Measurements from ENCODE around the gene BFSP2.
"Not testable (repeated sequence)": the region's sequence is repeated elsewhere in the genome, so short reads cannot be mapped to it uniquely, and the experiment has no call there.

BFSP2 gene

DNA sequence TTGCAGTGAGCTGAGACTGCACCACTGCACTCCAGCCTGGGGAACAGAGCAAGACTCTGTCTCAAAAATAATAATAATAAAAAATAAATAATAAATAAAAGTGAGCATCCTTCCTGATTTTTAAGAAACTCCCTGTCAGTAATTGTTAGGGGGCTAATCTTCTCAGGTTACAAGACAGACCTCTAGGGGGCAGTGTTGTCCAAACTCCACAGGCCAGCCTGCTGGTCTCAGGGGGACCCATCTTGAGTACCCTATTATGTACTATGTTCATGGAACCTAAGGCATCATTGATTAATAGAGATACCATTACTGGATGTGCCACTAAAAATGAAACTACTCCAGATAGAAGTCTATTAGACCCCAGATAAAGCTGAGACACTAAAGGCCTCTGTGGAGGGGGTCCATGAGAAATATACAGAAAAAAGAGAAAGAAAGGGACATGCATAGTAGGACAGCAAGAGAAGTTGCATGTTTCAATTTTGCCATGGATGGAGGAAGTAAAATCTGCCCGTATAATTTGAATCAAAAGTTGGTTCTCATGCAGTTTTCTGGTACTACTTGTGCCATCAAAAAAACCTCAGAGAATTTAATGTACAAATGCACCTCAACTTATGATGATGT lies 88.2 kb downstream of the BFSP2 start:
- no peak for DNase-seq

GRCh38 chr3:133488785-133489367 lies 89.0 kb downstream of the BFSP2 start:
- DNase-seq = no peak

DNA sequence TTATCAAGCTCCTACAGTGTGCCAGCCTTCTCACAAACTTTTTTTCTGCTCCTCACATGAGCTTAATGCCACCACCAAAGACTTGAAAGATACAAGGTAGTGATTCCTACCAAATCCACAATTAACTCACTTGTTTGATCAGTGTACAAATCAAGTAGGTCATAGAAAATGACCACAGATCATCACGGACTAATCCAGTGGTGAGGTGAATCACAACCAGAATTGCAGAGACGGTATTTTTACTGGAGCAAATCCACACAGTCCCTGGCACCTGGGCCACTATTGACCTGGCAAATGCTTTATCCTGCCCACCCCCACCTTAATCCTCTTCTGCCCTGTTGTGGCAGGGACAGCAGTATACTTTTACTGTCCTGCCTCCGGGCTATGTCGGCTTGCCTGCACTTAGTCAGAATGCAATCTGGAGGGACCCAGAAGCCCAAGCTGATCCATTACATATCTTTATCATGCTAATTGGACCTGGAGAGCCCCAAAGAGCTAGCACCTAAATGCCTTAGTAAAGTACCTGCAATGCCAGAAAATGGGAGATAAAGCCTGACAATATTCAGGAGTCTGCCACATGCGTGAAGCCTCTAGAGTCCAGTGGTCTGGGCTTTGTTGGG lies 89.7 kb downstream of the BFSP2 start:
- no peak for DNase-seq

DNA sequence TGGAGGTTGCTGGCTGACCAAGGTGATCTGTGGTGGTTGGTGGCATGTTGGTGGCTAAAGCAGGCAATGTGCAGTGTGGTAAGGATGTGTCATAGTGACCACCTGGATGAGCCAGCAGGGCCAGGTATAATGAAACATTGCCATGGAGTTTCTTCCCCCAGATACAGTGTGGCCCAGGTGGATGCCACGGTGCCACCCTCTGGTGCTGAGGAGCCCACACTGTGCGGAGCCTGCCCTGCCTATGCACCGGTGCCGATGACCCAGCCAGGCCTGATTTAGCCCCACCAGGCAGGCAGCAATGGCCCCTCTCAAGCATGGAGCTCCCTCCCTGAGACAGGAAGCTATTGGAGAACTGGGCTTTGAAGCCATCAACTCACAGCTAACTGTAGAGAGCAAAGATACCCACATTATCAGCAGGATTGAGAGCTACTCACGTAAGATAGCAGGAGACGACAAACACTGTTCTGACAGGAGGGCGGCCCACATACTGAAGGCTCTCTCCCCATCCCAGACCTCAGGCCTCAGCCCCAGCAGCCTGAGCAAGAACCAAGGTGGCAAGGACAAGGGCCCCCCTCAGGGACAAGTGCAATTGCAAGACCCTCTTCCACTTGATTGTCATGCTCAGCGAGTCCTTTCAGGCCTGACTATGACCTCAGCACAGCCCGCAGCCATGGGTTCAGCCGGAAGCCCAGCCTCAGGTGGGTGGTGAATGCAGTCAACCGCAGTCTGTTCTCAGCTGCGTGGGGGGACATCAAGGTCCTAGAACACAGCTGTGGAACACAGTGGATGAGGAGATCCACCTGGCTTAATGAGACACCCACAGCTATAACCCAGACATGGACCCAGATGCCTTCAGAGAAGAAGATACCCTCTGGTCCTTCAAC lies 90.9 kb downstream of the BFSP2 start:
- DNase-seq = no peak

DNA sequence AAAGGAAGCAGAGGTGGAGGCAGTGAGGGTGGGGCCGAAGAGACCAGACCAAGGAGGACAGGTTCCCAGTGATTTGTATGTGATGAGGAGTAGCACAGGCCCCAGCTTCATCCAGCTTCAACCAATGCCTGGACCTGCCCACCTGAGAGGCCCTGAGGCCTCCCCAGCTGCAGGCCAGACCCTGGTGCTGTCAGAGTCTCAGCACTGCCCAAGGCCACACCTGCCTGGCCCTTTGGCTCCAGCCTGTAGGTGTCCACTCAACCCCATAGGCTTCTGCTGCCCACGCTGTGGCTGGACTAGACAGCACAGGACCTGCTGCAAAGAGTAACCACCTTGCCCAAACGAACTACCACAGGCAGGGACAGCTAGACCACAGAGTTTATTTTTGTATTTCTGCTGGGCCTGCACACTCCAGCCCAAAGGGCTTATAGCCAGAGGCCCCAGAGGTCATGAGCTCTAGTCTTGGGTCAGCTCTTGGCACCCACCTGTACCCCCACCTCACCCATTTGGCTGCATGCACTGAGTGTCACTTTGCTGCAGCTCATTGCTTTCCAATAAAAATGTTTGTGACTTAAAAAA lies 91.7 kb downstream of the BFSP2 start:
- DNase-seq = no peak

DNA sequence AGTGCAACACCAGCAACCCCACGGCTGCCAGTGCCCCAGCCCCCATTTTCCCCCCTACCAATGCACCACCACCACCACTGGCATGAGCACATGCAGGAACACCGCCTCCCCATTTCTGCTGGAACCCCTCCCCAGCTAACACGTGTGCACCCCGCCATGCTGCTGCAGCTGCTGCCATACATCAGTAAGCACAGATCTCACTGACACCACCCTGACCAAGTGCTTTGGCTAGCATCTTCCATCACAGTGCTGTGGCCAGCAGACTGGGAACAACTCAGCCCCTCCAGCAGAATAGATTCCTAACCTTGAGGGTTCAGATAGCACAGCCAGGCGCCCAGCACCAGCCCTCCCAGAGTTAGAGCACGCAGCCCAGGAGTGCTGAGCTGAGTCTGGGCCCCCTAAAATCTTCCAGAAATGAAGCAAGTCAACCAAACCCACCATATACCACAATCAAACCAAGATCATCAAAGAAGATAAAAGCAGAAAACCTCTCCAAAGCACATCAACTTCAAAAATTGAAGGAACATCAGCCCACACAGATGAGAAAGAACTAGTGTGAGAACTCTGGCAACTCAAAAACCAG lies 92.4 kb downstream of the BFSP2 start:
- DNase-seq = no peak

DNA sequence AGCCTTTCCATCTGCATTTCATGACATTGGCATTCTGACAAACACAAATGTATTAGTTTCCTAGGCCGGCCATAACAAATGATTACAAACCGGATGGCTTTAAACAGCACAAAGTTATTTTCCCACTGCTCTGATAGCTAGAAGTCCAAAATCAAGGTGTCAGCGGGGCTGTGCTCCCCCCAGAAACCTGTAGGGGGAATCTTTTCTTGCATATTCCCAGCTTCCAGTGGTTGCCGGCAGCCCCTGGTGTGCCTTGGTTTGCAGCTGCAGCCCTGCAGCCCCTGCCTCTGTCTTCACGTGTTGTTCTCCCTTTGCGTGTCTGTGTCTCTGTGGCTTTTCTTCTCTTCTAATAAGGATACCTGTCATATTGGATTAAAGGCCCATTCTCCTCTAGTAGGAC lies 94.6 kb downstream of the BFSP2 start:
- no peak for DNase-seq

DNA sequence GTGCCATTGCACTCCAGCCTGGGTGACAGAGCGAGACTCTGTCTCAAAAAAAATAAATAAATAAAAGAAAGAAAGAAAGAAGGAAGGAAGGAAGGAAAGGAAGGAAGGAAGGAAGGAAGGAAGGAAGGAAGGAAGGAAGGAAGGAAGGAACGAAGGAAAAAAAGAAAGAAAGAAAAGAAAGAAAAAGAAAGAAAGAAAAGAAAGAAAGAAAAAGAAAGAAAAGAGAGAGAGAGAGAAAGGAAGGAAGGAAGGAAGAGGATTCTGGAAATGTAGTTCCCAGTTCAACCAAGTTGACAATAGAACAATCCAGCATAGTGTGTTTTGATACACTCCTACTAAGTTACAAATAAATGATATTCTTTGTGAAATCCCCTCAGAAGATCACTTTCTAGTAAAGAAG lies 102.7 kb downstream of the BFSP2 start:
- not testable (repeated sequence) for DNase-seq

- no peak for DNase-seq
These were observed 103.6 kb downstream of the BFSP2 start for GRCh38 chr3:133503409-133503808.

GRCh38 chr3:133504736-133505135 lies 104.9 kb downstream of the BFSP2 start:
- DNase-seq = no peak

DNA sequence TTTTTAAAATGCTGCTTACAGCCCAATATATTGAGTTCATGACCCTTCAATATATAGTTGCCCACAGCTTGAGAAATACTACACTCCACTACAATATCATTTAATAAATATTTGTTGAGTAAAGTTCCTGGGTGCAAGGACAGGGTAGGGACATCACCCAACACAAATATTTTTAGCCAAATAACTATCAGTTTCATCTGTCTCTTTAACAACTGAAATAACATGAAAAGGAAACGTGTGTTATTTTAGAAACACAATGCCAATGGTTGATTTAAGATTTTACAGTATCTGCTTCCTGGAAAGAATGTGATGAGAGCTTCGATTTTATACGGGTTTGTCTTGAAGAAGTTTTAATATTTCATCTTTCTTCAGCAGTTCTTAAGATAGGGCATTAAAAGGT lies 106.0 kb downstream of the BFSP2 start:
- no peak for DNase-seq

- DNase-seq = no peak
These were observed 106.5 kb downstream of the BFSP2 start for GRCh38 chr3:133506215-133506901.

- DNase-seq = no peak
These were observed 109.6 kb downstream of the BFSP2 start for GRCh38 chr3:133509488-133509887.

- no peak for DNase-seq
These were observed 112.7 kb downstream of the BFSP2 start for GRCh38 chr3:133512416-133513089.

- no peak for DNase-seq
These were observed 114.6 kb downstream of the BFSP2 start for GRCh38 chr3:133514418-133514817.

- DNase-seq = no peak
These were observed 115.3 kb downstream of the BFSP2 start for GRCh38 chr3:133515127-133515526.

DNA sequence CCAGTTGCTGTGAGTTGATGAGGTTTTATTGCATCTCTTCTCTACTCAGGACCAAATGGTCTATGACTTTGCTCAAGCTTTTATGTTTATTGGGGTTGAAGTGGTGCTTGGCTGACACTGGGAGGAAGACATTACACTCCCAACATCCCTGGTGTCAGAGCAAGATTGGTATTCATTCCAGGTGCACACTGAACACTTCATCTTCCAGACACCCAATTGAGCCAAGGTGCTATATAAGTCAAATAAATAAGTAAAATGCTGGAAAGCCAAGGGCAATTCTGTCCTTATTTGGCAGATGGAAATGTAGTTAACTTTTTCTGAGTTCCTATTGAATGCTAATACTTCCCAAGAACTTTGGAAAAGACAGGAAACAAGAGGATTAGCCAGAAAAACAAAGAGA lies 120.4 kb downstream of the BFSP2 start:
- DNase-seq = no peak

DNA sequence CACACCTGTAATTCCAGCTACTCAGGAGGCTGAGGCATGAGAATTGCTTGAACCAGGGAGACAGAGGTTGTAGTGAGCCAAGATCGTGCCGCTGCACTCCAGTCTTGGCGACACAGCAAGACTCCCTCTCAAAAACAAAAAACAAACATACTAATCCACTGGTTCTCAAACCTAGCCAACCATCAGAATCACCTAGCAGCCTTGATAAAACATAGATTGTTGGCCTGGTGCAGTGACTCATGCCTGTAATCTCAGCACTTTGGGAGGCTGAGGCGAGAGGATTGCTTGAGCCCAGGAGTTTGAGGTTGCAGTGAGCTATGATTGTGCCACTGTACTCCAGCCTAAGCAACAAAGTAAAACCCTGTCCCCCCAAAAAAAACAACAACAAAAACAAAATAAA lies 121.1 kb downstream of the BFSP2 start:
- DNase-seq = not testable (repeated sequence)

DNA sequence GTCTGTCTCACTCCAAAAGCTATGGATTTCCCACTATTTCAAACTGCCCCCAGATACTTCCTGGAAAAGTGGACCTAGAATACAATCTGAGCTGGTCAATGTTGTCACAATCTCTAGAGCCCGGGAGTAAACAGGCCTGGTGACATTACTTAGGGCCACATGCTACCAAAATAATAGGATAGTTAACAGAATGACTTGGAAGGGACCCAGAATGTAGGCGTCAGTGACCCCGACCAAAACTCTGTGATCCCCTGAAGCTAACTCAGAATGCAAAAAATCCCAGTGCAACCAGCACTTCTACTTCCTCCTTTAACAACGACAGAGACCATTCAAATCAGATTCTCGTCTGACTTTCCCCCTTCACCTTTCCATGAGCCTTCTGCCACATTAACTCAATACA lies 122.1 kb downstream of the BFSP2 start:
- no peak for DNase-seq

DNA sequence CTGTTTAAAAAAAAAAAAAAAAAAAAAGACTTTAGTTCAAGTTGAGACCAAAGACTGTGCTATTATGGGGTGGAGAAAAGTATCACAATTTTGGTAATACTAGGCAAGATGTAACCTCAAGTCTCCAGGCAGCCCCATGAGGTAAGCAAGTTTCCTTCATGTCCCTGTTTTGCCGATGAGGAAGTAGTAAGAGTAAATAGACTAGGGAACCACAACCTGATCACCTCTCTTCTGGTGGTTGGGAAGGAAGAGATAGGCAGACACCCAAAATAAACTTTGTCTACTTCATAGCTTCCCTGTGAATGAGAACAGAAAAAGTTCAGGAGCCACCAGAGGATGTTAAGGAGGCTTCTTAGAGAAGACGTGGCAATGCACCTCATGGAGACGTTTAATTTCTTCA lies 123.9 kb downstream of the BFSP2 start:
- DNase-seq = not testable (repeated sequence)

Data from NCI-H748 treated with DMSO at 0.1 percent for 48 hours (cell line).